NCI-H2107 (cell line): ENCODE results near the gene POLR2E.
"Not testable (repeated sequence)": the region's sequence is repeated elsewhere in the genome, so short reads cannot be mapped to it uniquely, and the experiment has no call there.

ENCODE experiments used
- DNase-seq: peaks from one replicate; lab custom pipeline; 2025; lab: John Stamatoyannopoulos, UW

The POLR2E gene

DNA sequence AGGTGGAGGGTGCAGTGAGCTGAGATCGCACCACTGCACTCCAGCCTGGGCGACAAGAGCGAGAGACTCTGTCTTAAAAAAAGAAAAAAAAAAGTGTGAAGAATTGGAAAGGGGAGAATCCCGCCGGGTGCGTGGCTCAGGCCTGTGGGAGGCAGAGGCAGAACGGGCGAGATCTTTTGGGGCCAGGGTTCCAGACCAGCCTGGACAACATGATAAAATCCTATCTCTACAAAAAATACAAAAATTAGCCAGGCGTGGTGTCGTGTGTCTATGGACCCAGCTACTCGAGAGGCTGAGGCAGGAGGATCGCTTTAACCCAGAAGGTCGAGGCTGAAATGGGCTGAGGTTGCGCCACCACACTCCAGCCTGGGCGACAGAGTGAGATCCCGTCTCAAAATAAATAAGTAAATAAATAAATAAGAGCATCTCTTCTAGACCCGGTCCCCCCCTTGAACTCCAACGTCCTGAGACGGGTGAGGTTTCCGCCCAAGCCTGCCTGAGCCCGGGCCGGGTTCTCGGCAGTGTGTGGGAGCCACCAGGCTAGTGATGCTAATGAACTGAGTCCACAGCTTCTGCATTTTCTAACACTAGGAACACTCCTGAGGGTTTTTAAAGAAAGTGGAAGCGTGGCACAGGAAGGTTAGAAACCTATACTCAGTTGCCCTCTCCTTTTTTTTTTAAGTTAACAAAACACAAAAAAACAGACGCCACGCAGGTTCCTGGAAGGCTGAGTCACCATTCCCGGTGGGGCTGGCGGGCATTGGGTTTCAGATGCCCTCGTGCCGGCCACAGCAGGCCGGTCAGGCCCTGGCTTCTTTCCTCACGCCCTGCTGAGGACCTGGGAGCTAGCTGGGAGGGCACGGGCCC lies 30.7 kb upstream of the POLR2E start:
- no peak for DNase-seq

DNA sequence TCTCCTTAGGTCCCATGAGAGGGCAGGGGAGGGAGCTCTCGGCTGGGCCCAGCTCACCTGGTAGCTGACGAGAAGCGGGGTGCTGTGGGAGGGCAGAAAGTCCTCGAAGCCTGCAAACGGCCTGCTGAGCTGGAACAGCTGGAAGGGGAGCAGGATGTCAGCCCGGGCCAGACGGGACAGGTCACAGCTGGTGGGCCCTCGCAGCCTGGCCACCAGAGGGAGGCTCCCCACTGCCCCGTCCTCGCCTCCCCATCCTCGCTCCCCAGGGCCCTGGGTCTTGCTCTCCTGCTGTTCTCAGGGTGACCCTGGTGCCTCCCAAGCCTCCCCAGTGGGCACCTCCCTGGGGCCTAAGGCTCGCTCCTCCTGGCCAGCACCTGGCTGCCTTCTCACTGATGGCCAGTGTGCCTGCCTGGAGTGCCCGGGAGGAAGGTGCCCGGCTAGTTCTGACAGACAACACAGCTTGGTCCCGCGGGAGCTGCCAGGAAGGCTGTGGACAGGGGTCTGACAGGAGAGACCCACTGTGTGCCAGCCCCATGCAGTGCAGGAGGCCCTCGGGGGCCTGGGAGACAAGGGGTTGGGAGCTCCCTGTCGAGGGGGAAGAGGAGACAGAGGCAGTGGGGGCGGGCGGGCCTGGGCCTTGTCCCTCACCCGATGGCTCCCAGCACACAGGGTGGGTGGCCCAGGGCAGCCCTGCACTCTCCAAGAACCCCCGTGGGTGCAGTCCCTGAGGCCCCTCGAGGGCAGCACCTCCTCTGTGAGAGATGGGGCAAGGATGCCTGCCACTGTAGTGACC lies 28.9 kb upstream of the POLR2E start:
- DNase-seq, result no peak

DNA sequence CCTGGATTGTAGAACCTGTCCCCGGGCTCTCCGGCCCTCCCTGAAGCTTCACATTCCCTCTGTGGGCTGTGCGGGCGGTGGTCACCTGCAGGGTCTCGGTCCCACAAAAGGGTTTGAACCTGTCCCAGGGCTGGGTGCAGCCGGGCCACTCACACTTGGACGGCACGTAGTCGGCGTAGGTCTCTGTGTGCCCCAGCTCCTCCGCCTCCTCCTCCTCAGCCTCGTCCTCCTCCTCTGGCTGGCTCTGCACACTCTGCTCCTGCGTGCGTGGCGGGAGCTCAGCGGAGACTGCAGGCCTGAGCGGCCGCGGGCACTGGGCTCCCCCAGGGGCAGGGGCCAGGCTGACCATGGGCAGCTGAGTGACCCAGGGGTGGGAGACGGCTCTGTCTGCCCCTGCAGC lies 28.2 kb upstream of the POLR2E start:
- DNase-seq, result no peak

DNA sequence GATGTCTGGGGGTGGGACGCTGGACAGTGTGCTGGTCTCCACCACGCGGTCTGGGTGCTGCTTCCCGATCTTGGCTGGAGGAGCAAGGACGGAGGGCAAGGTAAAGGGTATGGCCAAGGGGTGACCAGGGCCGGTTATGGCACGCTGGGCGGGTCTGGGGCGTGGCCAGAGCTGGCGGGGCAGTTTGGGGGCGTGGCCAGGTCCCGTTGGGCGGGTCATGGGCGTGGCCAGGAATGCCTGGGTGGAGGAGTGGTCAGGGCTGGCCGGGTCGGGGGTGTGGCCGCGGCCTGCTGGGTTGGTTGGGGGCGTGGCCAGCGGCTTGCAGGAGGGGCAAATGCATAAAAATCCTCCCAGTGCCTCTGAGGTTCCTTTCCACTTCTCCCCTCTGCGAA lies 27.8 kb upstream of the POLR2E start:
- no peak for DNase-seq

DNA sequence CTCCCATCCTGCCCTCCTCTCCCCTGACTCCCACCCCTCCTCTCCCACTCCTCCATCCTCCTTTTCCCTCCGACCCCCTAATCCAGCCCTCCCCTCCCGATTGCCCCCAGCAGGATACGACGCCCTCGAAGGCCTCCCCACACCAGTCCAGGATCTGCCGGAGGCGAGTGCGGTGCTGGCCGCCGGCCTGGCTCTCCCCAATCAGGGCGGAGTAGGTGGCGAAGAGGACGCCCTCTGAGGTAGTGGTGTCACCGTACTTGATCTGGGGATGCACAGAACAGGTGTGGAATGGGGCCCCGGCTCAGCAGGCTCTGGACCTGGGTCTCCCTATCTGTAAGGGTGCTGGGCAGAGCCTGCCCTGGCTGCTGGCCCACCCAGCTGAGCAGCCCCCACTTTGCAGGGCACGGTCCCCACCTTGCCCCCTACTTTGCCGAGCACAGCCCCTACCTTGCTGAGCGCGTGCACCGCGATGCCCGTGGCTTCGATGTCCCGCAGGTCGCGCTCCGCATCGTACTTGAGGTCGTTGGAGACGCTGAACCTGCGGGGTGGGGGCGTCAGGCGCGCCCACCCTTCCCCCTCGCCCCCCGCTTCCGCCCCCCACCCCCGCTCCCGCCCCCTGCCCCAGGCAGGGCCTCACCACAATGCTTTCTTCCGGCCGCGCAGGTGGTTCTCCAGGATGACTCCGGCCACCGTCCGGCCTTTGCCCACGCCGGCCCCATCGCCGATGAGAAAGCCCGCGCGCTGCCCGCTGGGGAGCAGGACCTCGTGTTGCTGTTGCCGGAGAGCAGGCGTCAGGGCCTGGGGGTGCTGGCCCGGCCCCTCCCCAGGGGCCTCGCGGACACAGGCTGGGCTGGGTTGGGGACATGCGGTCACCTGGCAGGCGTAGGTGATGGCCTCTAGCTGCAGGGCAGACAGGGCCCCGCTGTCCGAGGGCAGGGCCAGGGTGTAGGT lies 27.1 kb upstream of the POLR2E start:
- DNase-seq, result no peak

DNA sequence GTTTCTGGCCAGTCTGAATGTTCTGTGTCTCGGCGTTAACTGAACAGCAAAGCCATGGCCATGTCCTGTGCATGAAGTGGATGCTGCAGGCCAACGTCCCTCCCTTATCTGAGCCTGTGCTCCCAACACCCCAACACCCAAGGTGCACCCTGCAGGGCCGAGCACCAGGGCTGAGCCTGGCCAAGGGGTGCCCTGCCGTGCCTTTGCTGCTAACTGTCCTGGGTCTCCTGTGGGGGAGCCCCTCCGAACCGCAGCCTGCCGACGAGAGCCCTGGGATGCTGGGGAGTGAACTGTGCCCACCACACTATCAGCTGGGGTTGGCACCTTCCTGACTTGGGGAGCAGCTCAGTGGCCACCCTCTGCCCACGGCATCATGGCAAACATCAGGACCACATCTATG lies 26.2 kb upstream of the POLR2E start:
- DNase-seq, result no peak

DNA sequence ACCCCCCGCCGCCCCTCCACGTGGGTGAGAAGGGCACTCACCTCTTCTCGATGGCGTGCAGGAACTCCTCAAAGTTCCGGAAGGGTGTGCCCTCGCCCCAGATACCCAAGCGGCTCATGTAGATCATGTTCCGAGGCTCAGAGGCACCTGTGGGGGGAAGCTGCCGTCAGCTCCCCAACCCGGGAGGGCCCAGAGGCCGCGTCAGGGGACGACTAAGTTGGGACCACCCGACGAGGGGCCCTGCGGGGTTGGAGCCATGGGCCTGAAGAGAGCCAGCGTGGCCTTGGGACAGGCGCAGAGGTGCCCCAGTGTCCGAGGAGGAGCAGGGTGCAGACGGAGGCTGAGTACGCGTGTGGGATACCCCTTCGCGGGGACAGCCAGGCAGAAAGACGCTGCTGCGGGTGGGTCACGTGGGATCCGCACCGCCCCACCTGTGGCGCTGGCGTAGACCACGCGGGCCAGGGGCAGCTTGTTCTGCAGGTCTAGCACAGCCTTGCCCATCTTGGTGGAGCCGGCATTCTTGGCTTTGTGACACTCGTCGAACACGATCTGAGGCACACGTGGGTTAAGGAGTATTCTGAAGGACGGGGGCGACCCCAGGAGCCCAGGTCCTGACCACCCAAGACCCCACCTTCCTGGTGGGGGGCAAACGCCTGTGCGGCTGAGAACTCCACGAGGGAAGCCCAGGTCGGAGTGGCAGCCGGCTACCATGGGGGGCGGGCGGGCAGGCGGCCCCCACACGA lies 24.5 kb upstream of the POLR2E start:
- DNase-seq, result no peak

DNA sequence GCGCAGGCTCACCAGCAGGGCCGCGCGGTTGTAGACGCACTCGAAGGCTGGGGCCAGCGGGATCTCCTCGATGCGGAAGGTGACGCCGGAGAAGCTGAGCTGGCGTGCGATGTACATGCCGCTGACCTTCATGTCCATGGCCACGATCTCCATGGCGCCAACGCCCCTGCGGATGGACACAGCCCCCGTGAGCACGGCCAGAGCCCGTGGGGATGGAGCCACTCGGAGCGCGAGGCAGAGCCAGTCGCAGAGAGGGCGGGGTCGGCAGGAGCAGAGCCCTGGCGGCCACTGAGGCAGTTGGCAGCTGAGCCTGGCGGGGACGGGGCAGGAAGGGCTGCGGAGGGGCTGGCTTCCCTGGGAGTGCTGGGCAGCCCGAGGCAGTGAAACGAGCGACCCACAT lies 23.8 kb upstream of the POLR2E start:
- DNase-seq, result no peak

DNA sequence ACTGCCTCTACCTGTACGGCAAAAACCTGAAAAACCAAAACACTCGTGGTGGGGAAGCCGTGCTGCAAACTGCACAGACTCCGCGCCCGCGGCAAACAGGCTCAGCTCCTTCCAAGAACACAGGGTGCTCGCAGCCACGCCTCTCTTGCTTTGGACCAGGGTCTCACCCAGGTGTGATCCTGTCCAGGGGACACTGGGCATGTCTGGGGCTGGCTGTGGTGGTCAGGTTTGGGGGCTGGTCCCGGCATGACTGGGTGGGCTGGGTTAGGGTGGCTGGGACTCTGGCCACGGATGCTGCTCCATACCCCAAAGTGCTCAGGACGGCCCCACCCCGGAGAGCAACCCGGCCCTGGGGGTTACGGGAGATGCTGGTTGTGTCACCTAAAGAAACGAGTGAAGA lies 22.5 kb upstream of the POLR2E start:
- no peak for DNase-seq

DNA sequence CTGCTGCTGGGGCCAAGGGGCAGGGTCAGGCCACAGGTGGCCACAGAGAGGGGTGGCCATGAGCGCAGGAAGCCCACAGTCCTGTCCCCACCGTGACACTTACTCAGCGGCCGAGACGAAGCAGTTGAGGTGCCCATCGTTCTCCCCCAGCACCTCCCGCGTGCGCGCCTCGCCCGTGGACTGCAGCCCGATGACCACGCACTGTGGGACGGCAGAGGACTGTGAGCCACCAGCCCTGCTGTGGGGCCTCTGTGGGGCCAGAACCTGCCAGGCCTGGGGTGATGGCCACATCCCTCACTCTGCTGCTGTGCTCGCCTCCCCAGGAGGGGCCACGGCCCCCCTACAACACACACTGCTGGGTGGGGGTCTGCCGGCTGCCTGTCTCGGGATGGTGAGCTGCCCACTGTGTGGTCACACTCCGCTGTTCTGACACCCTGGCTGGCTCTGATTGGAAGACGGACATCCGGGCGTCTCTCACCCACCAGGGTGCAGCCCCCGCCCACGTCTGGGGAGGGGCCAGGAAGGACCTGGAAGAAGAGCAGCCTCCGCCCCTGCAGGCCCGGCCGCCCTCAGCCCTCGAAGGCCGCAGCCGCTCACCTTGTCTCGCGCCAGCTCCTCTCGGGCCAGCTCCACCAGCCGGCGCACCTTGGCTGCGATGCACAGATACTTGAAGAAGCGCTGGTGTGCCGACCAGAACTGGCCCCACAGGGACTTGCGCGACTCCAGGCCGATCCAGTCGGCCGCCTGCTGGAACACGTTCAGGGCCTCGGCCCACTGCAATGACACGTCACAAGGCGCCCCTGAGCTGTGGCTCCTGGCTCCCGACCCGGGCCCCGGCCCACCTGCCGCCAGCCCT lies 21.8 kb upstream of the POLR2E start:
- DNase-seq, result no peak

DNA sequence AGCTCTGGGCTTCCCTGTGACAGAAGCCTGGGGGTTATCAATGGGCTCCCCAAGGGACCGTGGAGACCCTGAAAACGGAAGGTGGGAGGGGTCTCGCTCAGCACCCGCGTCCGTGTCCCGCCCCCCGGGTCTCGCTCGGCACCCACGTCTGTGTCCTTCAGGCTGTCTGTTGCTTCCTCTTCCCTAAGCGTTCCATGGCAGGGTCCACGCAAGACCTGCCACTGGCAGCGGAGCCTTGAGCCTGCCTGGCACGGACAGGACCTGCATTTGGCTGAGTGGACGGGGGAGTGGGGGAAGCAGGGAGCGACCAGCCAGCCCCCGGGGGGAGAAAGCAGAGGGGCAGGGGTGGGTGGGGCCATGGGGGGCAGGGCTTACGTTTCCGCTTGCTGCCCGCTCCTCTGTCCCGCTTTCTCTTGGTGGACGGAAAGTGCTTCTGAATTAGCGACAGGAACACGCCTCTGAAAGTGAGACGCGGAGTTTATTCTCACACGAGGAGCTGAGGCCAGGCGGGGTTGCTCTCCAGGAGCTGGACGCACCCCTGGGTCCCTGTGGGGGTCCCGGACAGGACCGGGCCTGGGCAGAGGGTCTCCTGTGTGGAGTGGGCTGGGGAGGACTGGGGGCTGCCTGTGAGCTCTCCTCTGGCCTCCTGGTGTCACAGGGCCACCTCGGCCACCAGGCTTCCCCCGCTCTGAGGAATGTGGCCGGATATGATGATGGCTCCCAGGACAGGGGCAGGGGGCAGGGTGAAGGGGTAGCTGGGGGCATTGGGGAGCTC lies 20.7 kb upstream of the POLR2E start:
- DNase-seq, result no peak

DNA sequence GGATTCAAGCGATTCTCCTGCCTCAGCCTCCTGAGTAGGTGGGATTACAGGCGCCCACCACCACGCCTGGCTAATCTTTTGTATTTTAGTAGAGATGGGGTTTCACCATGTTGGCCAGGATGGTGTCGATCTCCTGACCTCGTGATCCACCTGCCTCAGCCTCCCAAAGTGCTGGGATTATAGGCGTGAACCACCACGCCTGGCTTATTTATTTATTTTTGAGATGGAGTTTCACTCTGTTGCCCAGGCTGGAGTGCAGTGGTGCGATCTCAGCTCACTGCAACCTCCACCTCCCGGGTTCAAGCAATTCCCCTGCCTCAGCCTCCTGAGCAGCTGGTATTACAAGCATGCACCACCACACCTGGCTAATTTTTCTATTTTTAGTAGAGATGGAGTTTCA lies 19.6 kb upstream of the POLR2E start:
- DNase-seq, result not testable (repeated sequence)

DNA sequence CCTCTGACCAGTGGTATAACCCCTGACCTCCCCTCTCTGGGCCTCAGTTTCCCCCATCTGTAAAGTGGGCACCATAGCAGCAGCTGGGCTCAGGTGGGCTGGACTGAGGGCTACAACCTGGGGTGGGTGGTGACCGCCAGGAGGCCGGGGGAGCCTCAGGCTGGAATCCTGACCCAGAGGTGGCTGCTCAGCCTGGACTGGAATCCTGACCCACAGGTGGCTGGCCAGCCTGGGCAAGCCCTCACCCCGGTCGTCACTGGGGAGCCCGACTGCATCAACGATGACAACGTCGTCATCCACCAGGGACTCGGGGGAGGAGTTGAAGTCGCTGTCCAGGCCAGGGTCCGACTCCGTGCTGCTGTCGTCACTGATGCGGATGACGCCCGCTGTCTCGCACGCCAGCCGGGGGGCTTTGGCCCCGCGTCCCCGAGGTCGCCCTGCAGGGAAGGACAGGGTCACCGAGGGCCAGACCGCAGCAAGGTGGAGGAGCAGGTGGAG lies 18.9 kb upstream of the POLR2E start:
- no peak for DNase-seq

DNA sequence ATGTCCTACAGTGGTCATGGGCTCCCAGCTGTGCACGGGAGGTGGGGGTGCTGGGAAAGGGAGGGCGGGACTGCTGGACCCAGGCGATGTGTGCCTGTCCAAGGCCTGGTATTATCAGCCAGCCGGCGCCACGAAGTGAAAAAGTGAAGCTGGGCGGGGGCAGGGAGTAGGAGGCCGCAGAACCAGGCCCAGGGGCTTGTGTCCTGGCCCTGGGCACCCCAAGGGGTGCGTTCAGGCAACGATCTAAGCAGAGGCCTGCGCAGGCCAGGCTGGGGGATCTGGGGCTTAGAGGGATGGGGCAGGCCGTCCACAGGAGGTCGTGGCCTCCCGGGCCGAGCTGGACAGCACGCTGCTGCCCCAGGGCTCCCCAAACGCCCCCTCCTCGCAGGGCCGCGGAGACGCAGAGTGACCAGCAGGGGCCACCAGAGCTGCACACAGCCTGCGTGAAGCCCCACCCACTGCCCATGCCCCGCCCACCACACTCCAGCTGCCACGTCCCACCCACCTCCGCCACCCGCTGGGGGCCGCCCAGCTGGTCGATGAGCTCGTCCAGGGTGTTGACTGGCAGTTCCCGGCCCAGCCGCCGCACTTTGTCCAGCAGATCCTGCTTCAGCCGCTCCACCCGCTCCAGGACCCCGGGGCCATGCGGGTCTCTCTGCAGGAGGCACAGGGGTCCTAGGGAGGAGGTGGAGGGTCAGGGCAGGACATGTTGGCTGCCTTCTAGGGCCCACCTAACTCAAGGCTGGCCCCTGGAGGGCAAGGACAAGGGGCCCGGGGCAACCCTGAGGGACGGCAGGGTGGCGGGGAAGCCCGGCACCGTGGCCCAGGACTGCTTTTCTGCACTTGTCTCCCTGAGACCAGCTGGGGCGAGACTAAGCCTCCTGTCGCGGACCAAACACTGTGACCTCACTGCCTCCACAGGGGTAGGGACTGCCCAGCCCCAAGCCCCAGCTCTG lies 18.1 kb upstream of the POLR2E start:
- DNase-seq, result peak; percentile 90

DNA sequence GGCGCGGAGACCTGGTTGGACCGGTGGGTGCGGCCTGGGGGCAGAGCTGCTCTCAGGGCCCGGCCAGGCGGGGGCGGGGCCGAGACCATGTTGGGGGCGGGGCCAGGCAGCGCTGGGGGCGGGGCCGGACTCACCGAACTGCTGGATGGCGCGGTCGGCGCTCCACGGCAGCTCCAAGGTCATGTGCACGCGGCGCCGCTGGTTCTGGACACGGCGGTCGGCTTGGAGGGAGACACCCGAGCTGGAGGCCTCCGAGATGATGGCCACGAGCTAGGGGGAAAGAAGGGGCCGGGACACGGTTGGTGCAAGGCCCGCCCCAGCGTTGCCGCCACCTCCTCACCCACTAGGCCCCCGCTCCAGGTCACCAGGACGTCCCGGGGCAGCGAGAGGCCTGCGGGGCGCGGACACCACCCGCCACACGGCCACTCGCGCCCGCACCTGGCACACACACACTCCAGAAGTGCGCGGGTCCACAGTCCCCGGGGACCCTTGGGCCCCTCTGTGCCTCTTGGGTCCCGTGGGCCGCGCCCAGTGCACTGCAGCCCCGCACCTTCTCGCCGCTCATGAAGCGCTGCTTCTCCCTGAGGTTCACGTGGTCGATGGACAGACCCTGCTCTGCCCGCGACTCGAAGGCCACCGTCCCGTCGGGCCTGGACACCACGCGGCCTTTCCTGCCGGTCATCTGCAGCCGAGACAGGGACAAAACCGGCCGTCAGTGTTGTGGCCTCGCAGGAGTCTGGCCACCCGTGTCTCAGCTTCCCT lies 17.3 kb upstream of the POLR2E start:
- no peak for DNase-seq

DNA sequence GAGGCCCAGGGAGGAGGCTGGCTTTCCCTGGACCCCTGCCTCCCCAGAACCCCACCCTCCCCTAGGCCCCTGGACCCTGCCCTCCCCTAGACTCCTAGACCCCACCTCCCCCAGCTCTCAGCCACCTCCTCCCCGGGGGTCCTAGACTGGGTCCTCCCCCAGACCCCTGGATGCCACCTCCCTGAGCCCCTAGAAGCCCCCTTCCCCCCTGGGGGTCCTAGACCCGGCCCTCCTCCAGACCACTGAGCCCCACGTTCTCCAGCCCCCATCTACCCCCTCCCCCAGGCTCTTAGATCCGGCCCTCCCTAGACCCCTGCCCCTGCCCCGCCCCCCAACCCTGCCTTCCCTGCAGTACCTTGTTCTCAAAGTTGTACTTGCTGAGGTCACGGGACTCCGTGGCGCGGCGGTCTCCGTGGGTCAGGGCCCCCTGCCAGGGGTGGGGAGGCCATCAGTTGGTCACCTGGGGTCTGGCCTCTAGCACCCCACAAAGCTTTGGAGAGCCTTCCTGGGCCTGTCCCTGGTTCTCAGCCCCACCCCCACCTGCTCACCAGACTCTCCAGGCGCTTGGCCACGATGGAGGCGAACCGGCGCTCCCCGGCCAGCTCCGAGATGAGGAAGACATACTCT lies 16.6 kb upstream of the POLR2E start:
- DNase-seq, result no peak
